Lower lobe of right lung (tissue), 2 donors: Measurements from ENCODE around the gene OSBPL5. TPM values are rescaled to one million over a fixed set of nuclear protein-coding genes. Genes with fewer than 3 reads are reported as not detected.

ENCODE experiments used
- ATAC-seq, 2 donors: fragments of 200-7000 bp; cut with Tn5 transposase; one replicate each; pipeline ENCODE4 v1.9.1; 2020 to 2022; ENCODE audit warnings: mild to moderate bottlenecking in 2 of 2, moderate library complexity in 2 of 2
- DNase-seq: peaks from one replicate; pipeline ENCODE4 v3.0.0-alpha.2; 2020
- H3K27ac ChIP-seq: fragments of 200-600 bp; one replicate; pipeline ENCODE4 v1.8.0; 2022
- H3K27me3 ChIP-seq: fragments of 200-600 bp; one replicate; pipeline ENCODE4 v1.8.0; 2022; ENCODE audit warnings: low read depth
- H3K36me3 ChIP-seq: fragments of 200-600 bp; one replicate; pipeline ENCODE4 v1.8.0; 2022; ENCODE audit warnings: mild to moderate bottlenecking
- H3K4me1 ChIP-seq: fragments of 200-600 bp; one replicate; pipeline ENCODE4 v1.8.0; 2022
- H3K4me3 ChIP-seq: fragments of 200-600 bp; one replicate; pipeline ENCODE4 v1.8.0; 2022; ENCODE audit warnings: mild to moderate bottlenecking
- H3K9me3 ChIP-seq: fragments of 200-600 bp; one replicate; pipeline ENCODE4 v1.8.0; 2022
- CTCF ChIP-seq: fragments of 200-600 bp; IDR thresholded peaks from one replicate; pipeline ENCODE4 v1.8.0; 2022; ENCODE audit warnings: antibody characterized with exemption, mild to moderate bottlenecking
- intact Hi-C: fragments of 100-400 bp; cut with DNase I; formaldehyde crosslinking; loops from one replicate; pipeline ENCODE4 v1.11.0; 2022
- total RNA-seq: library from RNA; stranded (reverse); fragmentation: NEBNext Ultra II Directional; extraction: Animal tissue kit (Norgen Biotek cat#: 25700); gene quantifications from one replicate; pipeline ENCODE4 v1.2.1, GENCODE V29; 2021
- donor health status: DM: no; HTN: yes; CAD: no; lungs with severe emphysema.

Gene OSBPL5
- total RNA-seq, 1 donor from 2014 or later, result 46.2 TPM

GRCh38 chr11:3137486-3138177 is 27.5 kb downstream of the OSBPL5 start:
- H3K27me3 ChIP-seq, result no peaks in the 10 kb centered on the region
- peaks cover 12% of the 10 kb centered on the region for H3K4me1 ChIP-seq
- no peak for ATAC-seq
- intact Hi-C loops, result no loop called here
- H3K9me3 ChIP-seq, result no peaks in the 10 kb centered on the region
- H3K36me3 ChIP-seq, result no peaks in the 10 kb centered on the region
- TF ChIP-seq CTCF, result no peak
- no peak overlapping the region for H3K4me3 ChIP-seq
- H3K27ac ChIP-seq, result no peak overlapping the region
- peak; percentile 14 for DNase-seq

DNA sequence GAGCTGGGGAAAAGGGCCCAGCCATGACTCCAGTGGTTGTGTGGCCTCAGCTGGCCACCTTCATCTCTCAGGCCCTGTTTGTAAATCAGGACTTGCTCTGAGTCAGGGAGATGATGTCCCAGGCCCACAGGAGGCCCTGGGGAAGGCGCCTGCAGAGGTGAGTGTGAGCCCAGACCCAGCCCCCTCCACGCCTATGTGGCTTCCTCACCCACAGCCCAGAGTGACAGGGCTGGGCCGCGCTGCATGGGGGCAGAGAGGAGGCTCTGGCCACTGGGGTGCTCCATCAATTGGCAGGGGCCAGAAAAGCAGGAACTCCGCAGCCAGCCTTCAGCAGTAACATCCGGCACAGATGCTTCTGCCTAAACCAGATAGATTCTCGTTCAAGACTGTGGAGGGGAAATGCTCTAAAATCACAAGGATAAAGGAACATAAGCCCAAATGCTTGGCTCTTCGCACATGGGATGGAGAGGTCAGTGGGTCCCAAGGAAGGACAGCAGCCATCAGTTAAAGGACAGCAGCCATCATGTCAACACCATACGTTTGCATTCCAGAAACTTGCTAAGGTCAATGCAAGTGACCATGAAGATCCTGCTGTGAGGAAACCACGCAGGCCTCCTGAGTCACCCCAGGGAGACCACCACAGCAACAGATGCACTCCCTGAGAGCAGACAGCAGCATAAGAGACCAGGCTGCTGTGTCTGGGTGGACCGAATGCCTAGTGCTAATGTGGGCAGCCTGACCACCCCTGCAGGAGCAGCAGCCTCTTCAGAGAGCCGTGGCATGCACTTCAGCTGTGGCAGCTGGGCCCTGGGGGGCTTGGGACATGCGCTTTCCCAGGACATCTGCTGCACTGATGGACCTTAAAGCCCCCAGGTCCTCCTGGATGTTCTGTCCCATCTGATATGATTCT is 28.3 kb downstream of the OSBPL5 start:
- Histone ChIP-seq H3K4me3 (no peak overlapping the region), H3K27me3 (no peaks in the 10 kb centered on the region), H3K27ac (no peak overlapping the region), H3K4me1 (peaks cover 12% of the 10 kb centered on the region), H3K9me3 (no peaks in the 10 kb centered on the region), H3K36me3 (no peaks in the 10 kb centered on the region)
- peak; percentile 36 for DNase-seq
- no peak for TF ChIP-seq CTCF
- intact Hi-C loops, result no loop called here
- peak in 1 of 2 donors; percentile 17 for ATAC-seq

DNA sequence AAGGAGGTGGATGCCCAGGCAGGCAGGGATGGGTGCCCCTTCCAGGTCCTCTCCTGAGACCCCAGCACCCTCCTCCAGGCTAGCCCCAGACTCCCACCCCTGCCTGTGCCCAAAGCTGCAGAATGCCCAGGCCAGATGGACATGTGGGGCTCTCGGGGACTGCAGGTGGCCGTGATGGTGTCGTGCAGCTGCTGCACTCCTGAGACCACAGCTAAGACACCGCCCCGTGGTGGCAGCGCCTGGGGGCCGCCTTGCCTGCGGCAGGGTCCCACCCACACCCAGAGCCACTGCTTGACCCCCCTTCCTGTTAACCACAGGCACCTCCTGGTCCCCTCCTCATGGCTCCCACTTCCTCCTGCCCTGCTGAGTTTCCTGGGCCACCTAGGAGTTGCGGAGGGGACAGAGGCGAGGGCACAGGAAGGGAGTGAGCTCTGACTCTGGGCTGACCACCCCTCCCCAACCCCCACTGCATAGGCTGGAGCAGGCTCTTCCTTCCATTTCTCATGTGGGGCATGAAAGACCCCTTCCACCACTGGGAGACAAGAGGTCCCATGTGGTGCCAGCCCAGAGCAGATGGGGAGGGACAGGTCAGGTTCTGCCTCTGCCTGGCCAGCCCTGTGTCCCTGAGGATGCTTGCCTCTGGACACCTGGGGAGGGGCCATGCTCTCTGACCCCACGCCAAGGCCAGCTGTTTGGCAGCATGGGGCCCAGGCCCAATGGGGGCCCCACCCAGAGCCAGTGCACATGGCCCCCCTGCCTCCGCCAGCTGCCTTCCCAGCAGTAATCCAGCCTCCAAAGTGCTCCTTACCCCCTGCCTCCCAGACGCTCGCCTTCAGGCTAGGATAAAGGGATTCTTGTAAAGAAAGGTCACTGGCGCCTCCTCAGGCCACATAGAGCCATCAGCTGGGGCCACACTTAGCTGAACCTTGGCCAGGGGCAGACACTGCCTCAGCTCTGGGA is 29.3 kb downstream of the OSBPL5 start:
- H3K27me3 ChIP-seq, result no peaks in the 10 kb centered on the region
- H3K36me3 ChIP-seq, result no peaks in the 10 kb centered on the region
- DNase-seq (peak; percentile 43), ATAC-seq (peak; percentile 7 to 18)
- no peak overlapping the region for H3K27ac ChIP-seq
- peaks cover 12% of the 10 kb centered on the region for H3K4me1 ChIP-seq
- no peaks in the 10 kb centered on the region for H3K9me3 ChIP-seq
- H3K4me3 ChIP-seq, result no peak overlapping the region
- no peak for TF ChIP-seq CTCF
- intact Hi-C loops, result no loop called here

GRCh38 chr11:3134651-3135480 is 30.2 kb downstream of the OSBPL5 start:
- peaks cover 12% of the 10 kb centered on the region for H3K4me1 ChIP-seq
- ATAC-seq, result no peak
- no peak for TF ChIP-seq CTCF

More at GRCh38 chr11:3134651-3135480, 30.2 kb downstream of the OSBPL5 start:
- H3K36me3 ChIP-seq, result no peaks in the 10 kb centered on the region
- no peaks in the 10 kb centered on the region for H3K9me3 ChIP-seq
- H3K27ac ChIP-seq, result no peak overlapping the region
- peak; percentile 44 for DNase-seq
- intact Hi-C loops, result no loop called here
- no peaks in the 10 kb centered on the region for H3K27me3 ChIP-seq
- no peak overlapping the region for H3K4me3 ChIP-seq
